Breast epithelium (tissue), 3 donors: ENCODE data around the gene KRTAP10-1.

ENCODE experiments used
- POLR2A ChIP-seq: fragments of 450-650 bp; IDR thresholded peaks from one replicate; pipeline ENCODE4 v1.6.1; 2016; ENCODE audit warnings: antibody characterized with exemption, mild to moderate bottlenecking, moderate library complexity
- POLR2AphosphoS5 ChIP-seq, 3 donors: sonication (generic); formaldehyde crosslinking; IDR thresholded peaks; one replicate each; pipeline ENCODE4 v1.6.1; 2017; ENCODE audit warnings: antibody characterized with exemption in 3 of 3
- TF ChIP-seq, protein P1 (sequence below), 3 donors: fragments of 450-650 bp; IDR thresholded peaks; one replicate each; pipeline ENCODE4 v1.5.1; 2016 to 2017; ENCODE audit warnings: antibody characterized with exemption in 3 of 3, mild to moderate bottlenecking in 3 of 3, moderate library complexity in 3 of 3

- TF ChIP-seq POLR2A (no peak), POLR2AphosphoS5 (IDR thresholded peaks at IDR 0.05) (no peak)
- TF ChIP-seq, protein P1, sequence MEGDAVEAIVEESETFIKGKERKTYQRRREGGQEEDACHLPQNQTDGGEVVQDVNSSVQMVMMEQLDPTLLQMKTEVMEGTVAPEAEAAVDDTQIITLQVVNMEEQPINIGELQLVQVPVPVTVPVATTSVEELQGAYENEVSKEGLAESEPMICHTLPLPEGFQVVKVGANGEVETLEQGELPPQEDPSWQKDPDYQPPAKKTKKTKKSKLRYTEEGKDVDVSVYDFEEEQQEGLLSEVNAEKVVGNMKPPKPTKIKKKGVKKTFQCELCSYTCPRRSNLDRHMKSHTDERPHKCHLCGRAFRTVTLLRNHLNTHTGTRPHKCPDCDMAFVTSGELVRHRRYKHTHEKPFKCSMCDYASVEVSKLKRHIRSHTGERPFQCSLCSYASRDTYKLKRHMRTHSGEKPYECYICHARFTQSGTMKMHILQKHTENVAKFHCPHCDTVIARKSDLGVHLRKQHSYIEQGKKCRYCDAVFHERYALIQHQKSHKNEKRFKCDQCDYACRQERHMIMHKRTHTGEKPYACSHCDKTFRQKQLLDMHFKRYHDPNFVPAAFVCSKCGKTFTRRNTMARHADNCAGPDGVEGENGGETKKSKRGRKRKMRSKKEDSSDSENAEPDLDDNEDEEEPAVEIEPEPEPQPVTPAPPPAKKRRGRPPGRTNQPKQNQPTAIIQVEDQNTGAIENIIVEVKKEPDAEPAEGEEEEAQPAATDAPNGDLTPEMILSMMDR (IDR thresholded peaks at IDR 0.05), result no peak
These were observed 34.7 kb upstream of the KRTAP10-1 start for GRCh38 chr21:44574457-44575306.
